NCI-H128 (cell line): Measurements from ENCODE around the gene L3MBTL4.
"Not testable (repeated sequence)": the region's sequence is repeated elsewhere in the genome, so short reads cannot be mapped to it uniquely, and the experiment has no call there.

ENCODE experiments used
- DNase-seq: peaks from one replicate; lab custom pipeline; 2025; ENCODE audit not compliant: unreplicated experiment; lab: John Stamatoyannopoulos, UW

Gene L3MBTL4

DNA sequence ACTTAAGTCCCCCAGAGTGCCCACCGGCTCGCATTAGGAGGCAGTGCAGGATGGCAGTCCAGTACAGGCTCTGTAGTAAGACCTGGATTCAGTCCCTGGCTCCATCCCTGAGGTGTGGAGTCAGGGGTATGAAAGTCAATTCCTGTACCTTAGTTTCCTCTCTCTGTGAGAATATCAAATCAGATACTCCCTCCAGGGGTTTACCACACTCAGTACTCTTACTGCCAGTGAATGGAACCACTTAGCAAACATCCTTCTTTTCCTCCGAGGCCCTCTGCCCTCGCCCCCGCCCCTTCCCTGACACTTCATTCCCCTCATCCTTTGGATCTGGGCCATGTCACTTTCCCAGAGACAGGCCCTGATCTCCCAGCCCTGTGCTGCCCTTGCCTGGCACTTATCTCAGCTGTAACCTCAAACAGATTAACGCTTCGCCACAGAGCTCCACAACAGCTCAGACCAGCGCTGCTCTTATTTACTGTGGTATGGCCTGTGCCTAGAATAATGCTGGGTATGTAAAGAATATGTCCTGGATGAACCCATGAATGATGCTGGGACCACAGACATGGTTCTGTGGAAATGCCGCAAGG, 360.4 kb downstream of the L3MBTL4 start:
- no peak for DNase-seq

DNA sequence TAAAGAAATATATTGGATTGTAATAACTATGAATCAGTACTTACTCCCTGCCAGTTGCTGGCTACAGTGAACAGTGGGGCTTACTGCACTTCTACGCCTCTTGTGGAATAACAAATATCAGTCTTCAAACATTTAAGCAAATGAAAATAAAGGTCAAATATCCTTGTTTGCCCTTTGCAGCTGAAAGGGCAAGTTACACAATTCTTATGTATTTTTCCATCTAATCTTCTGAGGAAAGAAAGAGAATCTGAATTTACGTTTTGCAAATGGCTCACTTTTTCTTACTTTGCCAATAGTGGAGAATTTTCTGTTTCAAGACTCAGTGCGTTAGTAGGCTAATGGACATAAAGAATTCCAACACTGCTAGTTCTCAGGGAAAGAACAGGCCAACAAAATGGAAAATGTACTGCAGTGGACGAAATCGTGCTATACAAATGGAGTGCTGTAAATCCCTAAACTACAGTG, 362.2 kb downstream of the L3MBTL4 start:
- DNase-seq: no peak

DNA sequence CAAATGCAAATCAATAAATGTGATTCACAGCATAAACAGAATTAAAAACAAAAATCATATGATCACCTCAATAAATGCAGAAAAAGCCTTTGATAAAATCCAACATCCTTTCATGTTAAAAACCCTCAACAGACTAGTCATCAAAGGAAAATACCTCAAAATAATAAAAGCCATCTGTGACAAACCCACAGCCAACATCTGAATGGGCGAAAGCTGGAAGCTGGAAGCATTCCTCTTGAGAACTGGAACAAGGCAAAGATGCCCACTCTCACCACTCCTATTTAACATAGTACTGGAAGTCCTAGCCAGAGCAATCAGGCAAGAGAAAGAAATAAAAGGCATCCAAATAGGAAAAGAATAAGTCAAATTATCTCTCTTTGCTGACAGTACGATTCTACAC, 367.1 kb downstream of the L3MBTL4 start:
- DNase-seq: not testable (repeated sequence)

DNA sequence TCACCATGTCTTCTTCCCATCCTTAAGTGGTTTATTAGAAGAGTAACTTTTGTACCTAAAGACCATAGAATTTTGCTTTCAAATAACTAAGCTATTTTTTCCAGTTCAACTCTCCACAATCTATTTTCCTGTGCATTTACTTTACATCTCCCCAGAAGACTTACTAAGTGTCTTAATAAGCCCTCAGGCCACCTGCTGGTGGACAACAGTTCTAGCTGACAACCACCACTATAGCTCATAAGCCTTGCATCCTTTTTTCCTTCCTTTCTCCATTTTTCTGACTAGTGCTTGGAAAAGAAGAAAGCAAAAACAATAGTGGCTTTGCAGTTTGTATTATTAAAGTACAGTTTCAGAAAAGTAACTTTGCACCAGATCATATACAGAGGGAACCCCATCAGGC, 369.9 kb downstream of the L3MBTL4 start:
- no peak for DNase-seq

DNA sequence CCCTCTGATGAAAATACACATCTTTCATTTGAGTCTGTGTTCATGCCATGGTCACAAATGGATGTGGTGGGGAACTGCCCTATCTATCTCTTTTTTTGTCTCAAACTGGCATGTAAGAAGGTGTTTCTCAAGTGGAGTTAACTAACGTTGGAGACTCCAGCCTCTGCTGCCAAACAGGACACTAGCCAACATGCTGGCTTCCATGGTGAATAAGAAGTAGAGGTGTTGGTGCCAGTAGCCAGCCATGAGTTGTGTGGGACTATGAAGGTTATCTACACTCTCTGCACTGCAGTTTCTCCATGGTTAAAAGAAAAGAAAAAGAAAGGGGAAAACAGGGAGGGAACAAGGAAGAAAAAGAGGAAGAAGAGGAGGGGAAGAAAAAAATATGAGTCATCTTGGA, 370.4 kb downstream of the L3MBTL4 start:
- no peak for DNase-seq

DNA sequence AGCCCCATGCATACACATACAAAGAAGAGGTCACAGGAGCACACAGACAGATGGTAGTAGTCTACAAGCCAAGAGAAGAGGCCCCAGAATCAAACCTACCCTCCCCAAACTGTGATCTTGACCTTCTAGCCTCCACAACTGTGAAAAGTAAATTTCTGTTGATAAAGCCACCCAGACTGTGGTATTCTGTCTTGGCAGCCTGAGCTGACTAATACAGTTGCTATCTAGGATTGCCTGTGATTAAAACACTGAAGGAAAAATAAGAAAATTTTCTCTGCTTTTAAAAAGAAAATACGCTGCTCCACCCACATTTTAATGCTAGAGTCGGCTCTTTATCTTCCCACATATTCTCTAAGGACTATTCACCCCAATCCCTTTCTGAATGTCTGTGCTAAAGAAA, 375.7 kb downstream of the L3MBTL4 start:
- no peak for DNase-seq

DNA sequence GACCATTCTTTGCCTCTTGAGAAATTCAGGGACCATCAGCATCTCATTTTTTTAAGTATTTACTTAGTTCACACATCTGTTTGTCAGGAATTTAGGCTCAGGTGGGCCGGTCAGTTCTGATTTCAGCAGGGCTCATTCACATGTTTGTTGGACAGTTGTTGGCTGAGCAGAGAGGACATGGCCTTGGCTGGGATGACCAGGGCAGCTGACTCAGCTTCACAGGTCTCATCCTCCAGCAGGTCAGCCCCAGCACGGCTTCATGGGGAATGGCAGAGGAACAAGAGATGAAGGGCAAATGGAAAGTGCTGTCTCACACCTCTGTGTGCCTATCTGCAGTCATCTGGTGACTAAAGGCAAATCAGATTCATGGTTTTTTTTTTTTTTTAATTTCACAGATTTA, 383.3 kb downstream of the L3MBTL4 start:
- no peak for DNase-seq

DNA sequence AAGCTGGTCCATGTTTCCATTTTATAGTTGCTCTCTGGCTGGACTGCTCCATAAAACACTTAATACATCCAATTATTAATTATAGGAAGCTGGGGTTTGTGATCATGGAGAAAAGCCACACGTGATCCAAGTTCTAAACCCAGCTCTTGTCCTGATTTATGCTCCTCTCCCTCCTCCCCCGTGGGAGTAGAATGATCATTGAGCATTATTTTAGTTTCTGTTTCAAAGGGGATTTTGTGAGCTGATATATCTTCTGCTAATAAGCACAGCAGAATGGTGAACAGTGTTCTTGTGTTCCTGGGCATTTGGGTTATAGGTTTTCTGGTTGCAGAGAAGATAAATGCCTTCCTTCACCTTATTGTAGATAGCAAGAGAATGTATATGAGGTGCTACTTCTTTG, 383.7 kb downstream of the L3MBTL4 start:
- DNase-seq: no peak

DNA sequence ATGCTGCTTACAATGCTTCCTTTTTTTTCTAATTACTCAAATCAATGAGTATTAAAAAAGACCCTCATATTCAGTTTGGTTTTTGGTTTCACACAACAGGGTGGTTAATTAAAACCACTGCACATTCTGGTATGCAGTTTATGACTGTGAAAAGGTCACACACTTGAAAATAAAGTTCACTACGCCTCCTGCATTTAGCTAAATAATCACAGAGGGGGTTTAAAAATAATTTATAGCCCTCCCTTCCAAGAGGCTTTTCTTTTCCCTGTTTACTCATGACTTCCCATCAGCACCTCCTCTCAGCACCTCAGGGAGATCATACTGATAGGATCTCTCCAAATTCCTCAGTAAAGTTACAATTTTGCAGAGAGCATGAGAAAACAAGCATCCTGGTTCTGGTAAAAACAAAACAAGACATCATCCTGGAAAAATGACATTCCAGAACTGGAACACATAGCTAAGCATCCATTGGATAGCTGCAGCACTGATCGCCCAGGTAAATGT, 389.9 kb downstream of the L3MBTL4 start:
- DNase-seq: no peak

DNA sequence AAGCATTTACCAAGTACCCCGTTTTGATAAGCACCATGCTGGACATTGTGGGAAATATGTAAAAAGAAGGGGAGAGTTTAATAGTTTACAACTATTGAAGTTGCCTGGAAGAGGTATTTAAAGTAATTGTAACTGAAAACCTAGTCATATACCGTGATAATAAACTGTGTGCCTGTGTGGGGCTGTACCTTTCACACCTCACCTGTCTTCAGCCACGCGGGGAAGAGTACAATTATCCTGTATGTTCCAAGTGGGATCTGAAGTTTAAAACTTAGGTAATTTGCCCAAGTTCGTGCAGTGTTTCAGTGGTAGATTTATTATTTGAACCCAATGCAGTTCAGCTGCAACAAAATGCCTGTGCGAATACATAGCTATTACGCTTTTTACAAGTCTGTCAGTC, 391.2 kb downstream of the L3MBTL4 start:
- DNase-seq: no peak

DNA sequence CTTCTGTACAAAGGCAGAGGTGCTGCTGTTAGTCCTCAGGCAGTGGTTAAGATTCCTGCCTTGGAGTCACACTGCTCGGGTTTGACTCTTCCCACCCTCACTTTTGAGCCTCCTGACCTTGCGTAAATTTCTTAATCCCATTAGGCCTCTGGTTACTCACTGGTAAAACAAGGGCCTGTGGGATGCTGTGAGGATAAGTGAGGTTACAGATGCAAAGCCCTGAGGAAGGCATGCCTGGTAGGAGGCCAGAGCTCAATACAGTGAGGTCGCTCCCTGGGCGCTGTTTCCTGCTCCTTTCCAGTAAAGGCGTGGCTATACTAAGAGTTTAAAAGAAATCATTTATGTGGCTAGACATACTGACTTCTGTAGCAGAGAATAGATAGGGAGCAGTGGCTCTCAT, 391.9 kb downstream of the L3MBTL4 start:
- DNase-seq: no peak

DNA sequence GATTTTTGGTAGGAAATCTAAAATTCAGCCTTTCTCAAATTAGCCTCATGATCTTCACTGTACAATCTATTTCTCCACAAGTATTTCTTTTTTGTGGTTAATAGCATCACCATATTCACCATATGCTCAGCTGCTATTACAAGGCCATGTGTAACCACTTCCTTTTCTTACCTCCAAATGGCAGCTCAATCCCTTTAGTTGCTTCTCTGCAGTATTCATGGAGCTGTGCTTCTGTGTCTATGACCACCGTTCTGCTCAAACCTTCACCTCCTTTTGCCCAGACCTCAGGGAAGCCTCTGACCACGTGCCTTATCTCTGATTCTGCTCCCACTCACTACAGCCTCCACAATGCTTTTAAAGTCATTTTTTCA, 392.7 kb downstream of the L3MBTL4 start:
- DNase-seq: no peak

DNA sequence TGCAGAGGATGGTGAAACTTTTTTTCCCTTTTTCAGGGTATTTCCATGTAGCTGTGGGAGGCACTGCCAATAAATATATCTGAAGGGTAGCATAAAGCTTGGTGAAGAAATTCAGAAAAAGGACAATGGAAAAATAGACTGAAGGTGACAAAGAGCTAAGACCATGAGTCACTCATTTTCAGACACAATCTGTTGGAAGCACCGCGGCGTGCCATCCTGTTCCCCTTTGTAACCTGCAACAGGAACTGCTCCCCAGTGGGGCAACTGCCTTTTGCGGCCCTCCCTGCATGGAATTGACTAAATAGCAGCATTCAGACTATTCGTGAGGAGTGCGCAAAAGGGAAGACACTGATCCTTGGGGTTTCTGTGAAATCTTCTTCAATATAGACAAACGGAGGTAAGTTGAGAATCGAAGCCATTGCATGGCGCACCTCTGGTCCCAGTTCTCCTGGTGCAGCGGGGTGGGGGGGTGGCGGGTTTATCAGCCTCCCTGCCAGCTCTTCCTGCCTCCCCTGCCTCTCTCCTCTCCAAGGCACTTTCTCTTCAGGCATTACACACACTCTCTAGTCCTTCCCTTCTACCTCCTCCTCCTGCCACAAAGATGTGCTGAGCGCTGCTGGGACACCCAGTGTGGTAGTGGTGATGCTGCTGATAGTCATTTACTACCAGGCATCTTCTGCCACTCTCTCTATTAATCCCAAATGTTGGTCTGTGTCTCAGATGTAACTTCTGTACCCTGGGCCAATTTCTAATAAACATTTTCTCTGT, 393.2 kb downstream of the L3MBTL4 start:
- no peak for DNase-seq

DNA sequence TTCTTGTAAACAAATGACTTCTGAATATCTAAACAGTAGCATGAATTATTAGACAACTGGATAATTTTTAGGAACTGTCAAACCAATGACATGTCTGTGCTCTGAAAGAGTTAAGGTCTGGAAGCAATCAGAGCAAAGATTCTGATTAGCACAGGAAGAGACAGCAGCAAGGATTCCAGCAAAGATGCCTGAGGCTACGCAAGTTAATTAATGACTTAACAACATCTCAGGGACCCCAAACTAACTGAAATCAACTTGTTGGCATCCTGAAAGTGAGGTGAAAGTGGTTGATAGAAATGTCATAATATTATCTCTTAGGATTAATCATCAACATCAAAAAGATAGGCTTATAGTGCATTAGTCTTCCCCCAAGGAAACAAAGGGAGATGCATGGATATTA, 396.0 kb downstream of the L3MBTL4 start:
- no peak for DNase-seq

DNA sequence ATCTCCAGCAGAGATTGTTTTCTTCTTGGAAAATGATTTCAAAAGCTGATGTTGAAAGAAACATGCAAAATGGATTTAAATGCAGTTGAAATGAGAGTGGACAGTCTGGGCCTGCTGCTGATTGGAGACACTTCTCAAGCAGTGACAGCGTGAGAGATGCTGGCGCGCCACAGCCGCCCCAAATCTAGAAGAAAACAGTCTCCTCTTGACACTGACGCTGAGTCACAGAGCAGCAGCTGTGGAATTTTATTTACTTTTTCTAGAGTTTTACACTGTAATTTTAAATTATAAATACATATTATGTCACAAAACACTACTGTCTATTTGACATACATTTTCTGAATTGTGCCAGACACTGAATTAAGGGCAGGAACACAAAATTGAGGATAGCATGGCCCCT, 397.5 kb downstream of the L3MBTL4 start:
- DNase-seq: no peak

DNA sequence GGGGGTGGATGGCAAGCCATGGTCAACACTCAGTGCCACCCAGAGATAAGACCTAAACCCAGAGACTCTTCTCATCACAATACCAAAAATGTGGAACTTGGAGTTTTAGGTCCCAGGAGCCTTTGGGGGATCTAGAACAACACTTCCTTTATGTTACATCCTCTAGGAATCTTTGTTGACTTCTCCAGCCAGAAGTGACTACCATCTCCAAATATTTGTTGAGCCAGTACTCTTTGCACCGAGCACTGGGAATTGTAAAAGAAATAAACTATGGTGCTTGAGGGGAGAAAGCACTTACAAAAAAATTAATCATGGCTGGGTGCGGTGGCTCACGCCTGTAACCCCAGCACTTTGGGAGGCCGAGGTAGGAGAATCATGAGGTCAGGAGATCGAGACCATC, 399.3 kb downstream of the L3MBTL4 start:
- no peak for DNase-seq

DNA sequence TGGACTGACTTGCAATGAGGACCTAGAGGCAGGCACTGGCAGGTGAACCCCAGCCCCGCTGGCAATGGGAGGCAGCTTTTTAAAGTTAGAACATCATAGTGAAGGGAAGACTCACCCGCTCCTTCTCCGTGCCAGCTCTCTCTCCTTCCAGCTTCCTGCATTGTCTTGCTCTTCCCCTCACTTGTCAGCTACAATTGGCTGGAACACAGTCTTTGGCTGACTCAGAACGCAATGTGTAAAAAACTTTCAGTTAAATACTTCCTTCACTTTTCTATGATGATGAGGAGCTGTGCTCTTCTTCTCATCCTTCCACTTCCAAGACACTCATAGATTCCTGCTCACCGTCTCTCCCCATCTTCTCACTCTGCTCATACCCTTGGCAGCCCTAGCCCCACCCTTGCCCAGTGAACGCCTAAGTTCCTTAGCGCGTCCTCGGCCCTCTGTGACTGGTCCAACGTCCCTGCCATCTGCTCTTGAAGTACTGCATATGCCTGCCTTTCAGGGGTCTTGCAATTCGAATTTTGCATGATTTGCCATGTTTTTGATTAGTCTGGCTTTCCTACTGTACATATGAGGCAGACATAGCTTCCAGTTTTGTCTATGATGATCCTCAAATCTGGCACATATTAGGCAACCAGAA, 401.4 kb downstream of the L3MBTL4 start:
- no peak for DNase-seq

DNA sequence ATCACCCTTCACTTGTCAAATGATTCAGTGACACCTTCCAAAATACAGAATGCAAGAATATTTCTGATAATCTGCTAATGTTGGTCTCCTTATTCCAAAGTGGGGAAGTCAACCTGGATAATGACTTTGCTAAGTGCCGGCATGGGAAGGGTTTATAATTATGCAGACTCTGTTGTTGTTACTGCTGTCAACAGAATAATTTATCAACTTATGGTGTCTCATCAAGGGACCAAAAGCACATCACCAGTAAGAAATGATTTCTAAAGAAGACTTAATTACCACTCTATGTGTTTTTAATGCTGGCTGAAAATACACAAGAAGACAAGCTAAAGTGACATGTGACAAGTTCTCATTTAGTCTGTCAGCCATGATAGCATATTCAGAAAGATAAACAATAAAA, 403.8 kb downstream of the L3MBTL4 start:
- DNase-seq: no peak

DNA sequence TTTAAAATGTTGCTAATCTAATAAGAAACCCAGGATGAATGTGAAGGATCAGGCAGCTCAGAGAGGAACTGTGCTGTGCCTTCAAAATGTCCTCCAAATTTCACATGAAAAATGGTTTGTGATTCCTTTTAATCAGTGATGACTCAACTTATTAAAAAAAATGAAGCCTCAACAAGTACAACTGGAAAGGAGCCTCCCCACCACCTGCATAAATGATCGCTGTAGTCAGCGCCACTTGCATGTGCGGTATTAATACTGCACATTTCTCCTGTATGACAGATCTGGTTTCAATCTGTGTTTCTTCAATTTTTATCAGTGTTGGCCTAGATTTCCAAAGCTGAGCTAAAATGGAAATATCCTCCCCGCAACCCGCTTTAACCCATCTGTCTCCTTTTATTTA, 404.4 kb downstream of the L3MBTL4 start:
- DNase-seq: no peak

DNA sequence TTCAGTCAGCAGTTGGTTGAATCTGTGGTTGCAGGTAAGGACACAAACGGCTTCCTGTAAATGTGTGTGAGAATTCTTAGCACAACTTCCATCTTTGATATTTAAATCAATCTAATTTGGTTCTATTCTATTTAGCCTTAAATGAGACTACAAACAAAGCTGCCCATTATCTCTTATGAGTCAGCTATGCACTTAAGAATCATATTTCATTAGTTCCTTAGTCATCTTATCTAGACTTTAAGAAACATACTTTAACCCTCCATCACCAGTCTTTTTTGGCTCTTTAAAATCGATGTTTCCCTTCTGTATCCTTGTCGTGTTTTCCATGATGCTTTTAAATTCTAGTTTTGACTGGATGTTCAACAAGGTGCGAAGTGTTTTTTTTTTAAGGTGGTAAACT, 405.0 kb downstream of the L3MBTL4 start:
- DNase-seq: no peak

DNA sequence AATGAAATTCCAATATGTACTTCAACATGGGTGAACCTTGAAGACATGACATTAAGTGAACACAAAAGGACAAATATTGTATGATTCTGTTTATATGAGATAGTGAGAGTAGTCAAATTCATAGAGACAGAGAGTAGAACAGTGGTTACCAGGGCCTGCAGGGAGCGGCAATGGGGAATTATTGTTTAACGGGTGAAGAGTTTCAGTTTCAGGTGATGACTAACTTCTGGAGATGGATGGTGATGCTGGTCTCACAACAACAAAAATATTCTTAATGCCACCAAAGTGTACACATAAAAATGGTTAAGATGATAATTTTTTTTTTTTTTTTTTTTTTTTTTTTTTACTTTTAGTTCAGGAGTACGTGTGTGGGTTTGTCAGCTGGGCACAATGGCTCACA, 410.0 kb downstream of the L3MBTL4 start:
- DNase-seq: no peak

DNA sequence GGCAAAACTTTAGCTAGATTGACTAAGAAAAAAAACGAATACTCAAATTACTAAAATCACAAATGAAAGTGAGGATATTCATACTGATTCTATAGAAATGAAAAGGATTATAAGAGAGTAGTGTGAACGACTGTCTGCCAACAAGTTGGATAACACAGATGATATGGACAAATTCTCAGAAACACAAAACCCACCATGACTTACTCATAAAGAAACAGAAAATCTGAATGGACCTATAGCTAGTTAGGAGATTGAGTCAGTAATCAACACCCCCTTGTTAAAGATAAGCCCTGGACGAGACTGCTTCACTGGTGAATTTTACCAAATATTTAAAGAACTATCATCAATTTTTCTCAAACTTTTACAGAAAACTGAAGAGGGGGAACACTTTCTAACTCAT, 410.6 kb downstream of the L3MBTL4 start:
- no peak for DNase-seq
